WTC11 (cell line): ENCODE measurements around the gene GPR132.

Experiments used
- CTCF ChIP-seq: fragments of 200-600 bp; IDR thresholded peaks from 2 replicates; pipeline ENCODE4 v1.8.0; 2022; ENCODE audit warnings: antibody characterized with exemption
- KAT7 ChIP-seq: sonication (generic); formaldehyde crosslinking; IDR thresholded peaks from 2 replicates; pipeline ENCODE4 v1.8.1; 2023; ENCODE audit warnings: missing genetic modification reagents, mild to moderate bottlenecking, borderline replicate concordance

GRCh38 chr14:105039458-105040205, 25.6 kb downstream of the GPR132 start:
- no peak for TF ChIP-seq CTCF
- TF ChIP-seq KAT7 (CRISPR knock-in tag): no peak
